Adipose tissue (tissue), 3 donors: Measurements from ENCODE around the gene IRAK2. TPM values are rescaled to one million over a fixed set of nuclear protein-coding genes. Genes with fewer than 3 reads are reported as not detected.
"Not testable (repeated sequence)": the region's sequence is repeated elsewhere in the genome, so short reads cannot be mapped to it uniquely, and the experiment has no call there.

Source experiments
- H3K27ac ChIP-seq: one replicate; pipeline ENCODE4 v1.5.1; 2013; ENCODE audit warnings: low read depth, low read length
- WGBS, 3 donors: extraction: QIAGEN DNeasy Blood & Tissue Kit; methylation state at CpG; one replicate each; pipeline ENCODE4 v1.1.7; 2013; 5-methylcytosine and 5-hydroxymethylcytosine counted together
- polyA plus RNA-seq, 3 donors: library from polyadenylated mRNA; stranded (reverse); fragments of 200-250 nt; gene quantifications; one replicate each; pipeline ENCODE4 v1.2.3, GENCODE V29; 2013
- donor health status: healthy with polysubstance abuse.
- donor health status: Bipolar disorder and iron deficiency.
- donor health status: healthy.

IRAK2 gene
- polyA plus RNA-seq, 3 donors, result 0.67 to 10.4 (median 2.6) TPM

DNA sequence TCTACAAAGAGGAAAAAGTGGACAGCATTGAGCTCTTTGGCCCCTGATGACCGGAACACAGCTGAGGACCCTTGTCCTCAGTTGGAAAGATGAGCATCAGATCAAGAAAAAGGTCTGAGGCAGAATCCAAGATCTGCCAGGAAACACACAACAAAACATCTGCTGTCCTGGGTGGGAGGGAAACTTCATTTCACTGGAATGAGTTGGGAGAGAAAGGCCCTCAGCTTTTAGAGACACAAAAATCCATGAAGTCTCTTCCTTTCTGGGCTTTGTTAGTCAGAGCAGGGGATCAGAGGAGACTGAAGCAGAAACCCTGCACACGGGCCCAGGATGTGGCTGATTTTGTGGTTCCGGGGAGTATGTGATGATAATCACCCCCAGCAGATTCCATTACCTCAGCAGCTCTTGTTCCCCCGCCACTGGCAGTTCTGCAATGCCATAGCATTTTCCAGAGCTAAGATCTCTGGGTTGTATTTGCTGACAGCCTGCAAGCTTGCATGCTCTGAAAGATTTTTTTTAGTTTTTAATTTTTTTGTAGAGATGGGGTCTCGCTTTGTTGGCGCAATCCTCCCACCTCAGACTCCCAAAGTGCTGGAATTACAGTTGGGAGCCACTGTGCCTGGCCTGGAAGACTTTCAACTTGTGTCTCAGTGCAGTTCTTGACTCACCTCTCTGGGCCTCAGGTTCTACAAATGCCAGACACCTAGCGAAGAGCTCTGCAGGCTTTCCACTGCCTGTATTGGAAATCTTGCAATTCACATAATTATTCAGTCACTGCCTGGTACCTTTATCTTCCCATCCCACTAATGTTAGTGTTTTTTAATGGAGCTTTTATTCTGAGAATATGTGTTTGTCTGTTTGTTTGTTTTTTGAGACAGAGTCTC, 77.7 kb downstream of the IRAK2 start:
- H3K27ac ChIP-seq, result no peak overlapping the region
- 62 to 84% (median 68%) methylated on average over 7 of the region's 7 CpGs for WGBS, 3 donors

DNA sequence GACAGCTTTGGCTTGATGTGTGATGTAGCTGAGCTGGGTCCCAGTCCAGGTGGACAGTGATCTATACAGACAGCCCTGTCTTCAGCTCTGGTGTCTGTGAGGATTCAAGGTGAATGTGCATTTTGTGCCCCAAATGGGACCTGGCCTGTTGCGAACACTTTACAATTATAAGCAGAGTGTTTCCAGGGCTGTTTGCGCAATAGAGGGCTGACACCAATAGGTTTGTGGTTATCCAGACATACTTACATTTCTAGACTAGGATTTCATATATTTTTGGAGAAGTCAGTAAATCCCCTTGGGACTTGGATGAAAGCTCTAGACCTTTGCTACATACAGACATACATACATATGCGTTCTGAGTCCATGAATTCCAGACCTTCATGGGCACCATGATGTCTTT, 79.3 kb downstream of the IRAK2 start:
- 76 to 96% (median 81%) methylated on average over 3 of the region's 3 CpGs for WGBS, 3 donors
- H3K27ac ChIP-seq, result no peak overlapping the region

DNA sequence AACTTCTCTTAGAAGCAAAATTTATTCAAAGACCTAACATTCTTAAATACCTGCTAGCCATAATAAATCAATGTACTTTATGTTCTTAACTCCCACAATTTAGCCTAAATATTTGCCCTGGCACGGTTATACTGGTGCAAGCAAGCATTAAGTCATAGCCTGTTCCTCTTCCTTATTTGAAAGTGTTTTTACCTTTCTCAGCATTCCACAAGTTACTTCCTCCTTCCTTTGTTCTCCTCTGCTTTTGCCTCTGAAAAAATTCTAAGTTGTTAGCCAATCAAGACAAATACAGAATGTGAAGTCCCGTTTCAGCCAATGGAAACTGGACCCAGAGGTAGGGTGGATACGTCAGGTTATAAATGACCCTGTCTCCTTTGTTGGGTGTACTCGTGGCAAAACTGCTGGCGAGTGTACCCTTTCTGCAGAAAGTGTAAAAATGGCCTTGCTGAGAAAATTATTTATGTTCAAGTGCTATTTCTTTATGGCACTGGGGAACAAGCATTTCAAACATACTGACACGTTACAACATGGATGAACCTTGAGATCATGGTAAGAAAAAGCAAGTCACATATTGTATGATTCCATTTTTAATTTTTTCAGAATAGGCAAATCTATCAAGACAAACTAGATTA, 80.5 kb downstream of the IRAK2 start:
- no peak overlapping the region for H3K27ac ChIP-seq
- 86 to 88% (median 87%) methylated on average over 6 of the region's 6 CpGs for WGBS, 3 donors

DNA sequence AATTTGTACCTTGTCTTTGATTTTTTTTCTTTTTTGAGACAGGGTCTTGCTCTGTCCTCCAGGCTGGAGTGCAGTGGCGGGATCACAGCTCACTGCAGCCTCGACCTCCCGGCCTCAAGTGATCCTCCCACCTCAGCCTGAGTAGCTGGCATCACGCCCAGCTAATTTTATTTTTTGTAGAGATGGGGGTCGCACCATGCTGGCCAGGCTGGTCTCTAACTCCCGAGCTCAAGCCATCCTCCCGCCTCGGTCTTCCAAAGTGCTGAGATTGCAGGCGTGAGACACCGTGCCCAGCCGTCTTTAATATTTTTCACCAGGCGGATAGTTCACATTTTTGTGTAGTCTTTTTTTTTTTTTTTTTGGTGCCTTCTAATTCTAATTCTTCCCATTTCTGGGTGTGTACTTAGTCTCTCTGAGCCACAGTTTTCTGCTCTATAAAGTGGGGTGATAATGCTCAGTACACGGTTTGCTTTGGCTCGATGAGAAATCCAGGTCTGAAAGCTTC, 83.0 kb downstream of the IRAK2 start:
- WGBS, 3 donors, result 32 to 40% (median 36%) methylated on average over 14 of the region's 14 CpGs
- H3K27ac ChIP-seq, result no peak overlapping the region

DNA sequence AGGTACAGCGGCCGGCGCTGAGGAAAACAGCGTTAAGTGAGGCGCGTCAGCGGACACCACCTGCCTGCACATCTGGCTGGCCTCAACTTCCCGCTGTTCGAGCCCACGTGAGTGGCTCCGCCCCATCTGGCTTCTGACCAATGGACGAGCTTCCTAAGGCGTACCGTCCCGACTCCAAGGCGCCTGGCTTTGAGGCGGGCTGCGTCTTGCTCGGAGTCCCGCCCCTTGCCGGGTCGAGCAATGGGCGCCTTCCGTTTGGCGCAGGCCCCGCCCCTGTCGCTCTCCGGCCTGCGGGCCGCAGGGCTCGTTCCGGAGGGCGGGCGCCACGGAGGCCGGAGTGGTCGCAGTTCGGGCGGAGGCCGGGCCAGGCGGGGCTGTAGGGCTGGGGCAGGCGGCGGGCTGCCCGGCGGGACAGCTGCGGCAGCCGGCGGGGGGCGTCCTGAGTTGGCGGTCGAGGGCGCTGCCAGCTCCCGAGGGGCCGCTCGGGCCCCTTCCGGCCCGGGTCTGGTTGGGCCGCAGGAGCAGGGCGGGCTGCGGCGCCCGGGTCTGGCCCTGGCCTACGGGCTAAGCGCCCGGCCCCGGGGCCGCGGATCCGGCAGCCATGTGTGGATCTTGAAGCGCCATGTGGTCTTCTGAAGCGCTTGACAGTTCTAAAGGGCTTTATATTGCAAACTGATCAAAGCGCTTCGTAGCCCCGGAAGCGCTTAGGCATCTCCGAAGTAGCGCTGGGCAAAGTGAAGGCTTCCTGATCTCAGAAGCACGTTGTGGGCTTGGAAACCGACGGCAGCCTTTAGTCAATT, 83.7 kb downstream of the IRAK2 start, which contains the start of gene TATDN2:
Gene TATDN2, plus strand, starts transcription at position 276 of the 800 bp plus-strand sequence. CDS start 742 bp downstream, outside the sequence.
- H3K27ac ChIP-seq, result peak within 1 kb of the TSS; percentile 32
- WGBS, 3 donors, result 0 to 1% (median 0%) methylated on average over 60 to 80 of the region's 80 CpGs

DNA sequence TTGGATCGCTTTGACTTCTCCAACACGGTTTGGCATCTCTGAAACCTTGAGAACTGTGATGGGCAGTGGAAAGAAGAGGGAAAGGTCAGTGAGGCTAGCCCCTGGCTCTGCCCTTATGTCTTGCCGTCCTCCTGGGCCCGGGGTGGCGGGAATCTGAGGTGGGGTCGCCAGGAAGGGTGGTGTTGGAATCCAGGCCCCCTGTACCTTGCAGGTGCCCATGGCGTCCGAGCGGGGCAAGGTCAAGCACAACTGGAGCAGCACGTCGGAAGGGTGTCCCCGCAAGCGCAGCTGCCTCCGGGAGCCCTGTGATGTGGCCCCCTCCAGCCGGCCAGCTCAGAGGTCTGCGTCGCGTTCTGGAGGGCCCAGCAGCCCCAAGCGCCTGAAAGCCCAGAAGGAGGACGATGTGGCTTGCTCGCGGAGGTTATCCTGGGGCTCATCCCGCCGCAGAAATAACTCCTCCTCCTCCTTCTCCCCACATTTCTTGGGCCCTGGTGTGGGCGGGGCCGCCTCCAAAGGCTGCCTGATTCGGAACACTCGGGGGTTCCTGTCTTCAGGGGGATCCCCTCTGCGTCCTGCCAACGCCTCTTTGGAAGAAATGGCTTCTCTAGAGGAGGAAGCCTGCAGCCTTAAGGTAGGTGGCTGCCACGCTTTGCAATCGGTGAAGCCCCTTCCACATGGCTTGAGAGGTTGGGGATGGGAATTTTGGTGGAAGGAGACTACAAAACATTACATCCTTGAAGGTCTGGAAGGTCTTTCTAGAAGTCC, 84.4 kb downstream of the IRAK2 start:
- peak overlapping the region; percentile 32 for H3K27ac ChIP-seq
- WGBS, 3 donors, result 1 to 2% (median 2%) methylated on average over 32 of the region's 32 CpGs

DNA sequence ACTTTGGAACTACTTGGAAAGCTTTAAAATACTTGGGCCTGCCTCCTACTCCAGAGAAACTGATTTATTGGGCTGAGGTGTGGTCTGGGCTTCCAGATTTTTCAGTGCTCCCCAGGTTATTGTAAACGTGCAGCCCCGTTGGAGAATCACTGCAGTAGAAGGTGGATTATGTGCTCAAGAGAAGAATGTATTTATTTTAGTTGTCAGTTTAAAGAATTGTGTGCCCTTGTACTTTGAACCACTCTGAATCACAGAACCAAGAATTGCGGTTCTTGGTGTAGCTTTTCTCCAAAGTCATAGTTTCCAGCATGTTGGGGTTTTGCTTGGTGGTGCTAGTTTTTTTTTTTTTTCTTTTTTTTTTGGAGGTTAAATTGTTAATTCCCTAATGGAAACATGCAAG, 85.1 kb downstream of the IRAK2 start:
- WGBS, 3 donors, result 17 to 35% (median 33%) methylated on average over 3 of the region's 3 CpGs
- H3K27ac ChIP-seq, result no peak overlapping the region

- H3K27ac ChIP-seq, result no peak overlapping the region
- 92 to 95% (median 94%) methylated on average over 3 of the region's 3 CpGs for WGBS, 3 donors
Observed at GRCh38 chr3:10251006-10251405, 86.3 kb downstream of the IRAK2 start.

- no peak overlapping the region for H3K27ac ChIP-seq
- WGBS, 3 donors, result 44 to 98% (median 90%) methylated on average over 3 of the region's 3 CpGs
Observed at GRCh38 chr3:10253731-10254130, 89.0 kb downstream of the IRAK2 start.

- 92 to 95% (median 95%) methylated on average over 7 of the region's 7 CpGs for WGBS, 3 donors
Observed at GRCh38 chr3:10255835-10256234, 91.1 kb downstream of the IRAK2 start.

DNA sequence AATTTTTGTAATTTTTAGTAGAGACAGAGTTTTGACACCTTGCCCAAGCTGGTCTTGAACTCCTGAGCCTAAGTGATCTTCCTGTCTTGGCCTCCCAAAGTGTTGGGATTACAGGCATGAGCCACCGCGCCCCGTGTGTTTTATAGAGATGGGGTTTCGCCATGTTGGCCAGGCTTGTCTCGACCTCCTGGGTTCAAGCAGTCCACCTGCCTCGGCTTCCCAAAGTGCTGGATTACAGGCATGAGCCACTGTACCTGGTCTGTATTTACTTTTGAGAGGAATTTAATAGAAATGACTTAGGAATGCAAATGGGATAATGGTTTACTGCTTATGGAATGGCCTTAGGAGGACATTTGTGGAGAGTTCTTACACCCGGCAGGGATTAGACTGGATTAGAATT, 94.3 kb downstream of the IRAK2 start:
- 89 to 96% (median 96%) methylated on average over 7 of the region's 7 CpGs for WGBS, 3 donors
- no peak overlapping the region for H3K27ac ChIP-seq

More at GRCh38 chr3:10255835-10256234, 91.1 kb downstream of the IRAK2 start:
- H3K27ac ChIP-seq, result no peak overlapping the region

DNA sequence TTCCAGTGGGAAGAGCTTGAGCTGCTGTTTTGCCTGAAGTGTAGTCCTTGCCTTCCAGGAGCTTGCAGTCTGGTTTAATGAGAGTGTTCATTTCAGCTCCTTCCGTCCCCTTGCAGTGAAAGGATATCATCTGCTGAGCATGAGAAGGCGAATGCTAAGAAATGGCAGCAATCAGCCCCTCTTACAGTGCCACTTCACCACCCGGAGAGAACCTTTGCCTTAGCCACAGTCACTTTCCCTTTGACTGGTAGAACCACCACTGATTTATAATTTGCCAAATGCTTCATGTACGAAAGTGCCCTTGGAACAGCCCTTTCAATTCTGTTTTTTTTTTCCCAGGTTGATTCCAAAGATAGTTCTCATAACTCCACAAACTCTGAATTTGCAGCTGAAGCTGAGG, 95.1 kb downstream of the IRAK2 start:
- WGBS, 3 donors, result 89 to 92% (median 90%) methylated on average over 4 of the region's 4 CpGs
- H3K27ac ChIP-seq, result no peak overlapping the region

- WGBS, 3 donors, result 81 to 93% (median 91%) methylated on average over 6 of the region's 6 CpGs
- H3K27ac ChIP-seq, result no peak overlapping the region
Observed at GRCh38 chr3:10260211-10260701, 95.5 kb downstream of the IRAK2 start.

- H3K27ac ChIP-seq, result no peak overlapping the region
- WGBS, 3 donors, result 71 to 75% (median 73%) methylated on average over 4 of the region's 4 CpGs
Observed at GRCh38 chr3:10262027-10262426, 97.3 kb downstream of the IRAK2 start.

DNA sequence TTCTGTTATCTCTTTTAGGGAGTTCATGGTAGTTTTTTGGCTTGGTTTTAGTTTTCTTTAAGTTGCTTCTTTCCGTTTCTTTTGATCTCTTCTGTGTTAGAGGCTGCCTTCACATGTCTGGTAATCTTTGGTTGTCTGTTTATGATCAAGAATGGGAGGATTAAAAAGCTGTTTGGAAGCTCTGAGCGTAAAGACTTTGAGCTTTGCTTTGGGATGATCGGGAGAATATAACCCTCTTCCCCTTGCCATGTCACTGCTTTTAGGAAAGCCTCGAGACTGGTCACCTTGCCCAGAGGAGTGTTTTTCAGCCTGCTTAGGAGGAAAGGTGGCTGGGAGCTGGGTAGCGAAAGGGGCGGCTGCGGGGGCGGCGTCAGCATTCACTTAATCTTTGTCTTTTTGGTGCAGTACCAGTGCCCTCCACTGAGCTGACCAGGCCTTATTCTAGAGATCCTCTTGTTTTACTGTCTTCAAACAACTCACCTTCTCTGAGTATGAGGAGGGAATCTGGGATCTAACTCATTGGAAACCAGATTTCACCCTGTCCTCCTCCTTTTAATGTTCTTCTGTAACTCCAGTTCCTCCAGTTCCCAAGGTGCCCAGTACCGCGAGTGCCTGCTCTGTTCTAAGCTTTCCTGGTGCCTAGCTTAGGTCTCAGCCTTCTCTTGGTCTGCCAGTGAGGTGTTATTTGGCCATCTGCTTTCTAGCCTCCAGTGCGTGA, 99.1 kb downstream of the IRAK2 start:
- H3K27ac ChIP-seq, result no peak overlapping the region
- 59 to 66% (median 61%) methylated on average over 12 of the region's 12 CpGs for whole genome bisulfite sequencing, 3 donors

DNA sequence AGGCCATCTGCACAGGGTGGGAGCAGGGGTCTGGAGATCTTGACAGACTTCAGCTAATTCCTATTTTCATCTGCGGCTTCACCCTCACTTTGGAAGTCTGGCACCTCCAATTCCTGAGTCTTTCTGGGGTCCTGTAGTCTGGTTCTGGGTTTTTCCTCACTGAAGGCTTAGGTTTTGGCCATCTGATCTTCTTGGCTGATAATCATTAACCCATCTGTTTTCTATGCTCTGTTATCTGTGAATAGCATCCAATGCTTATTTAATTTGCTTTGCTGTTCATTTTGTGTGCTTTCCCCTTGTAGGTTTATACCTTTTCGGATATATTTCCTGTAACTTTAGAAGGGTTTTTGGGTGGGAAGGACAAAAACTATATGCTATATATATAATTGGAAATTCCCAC, 101.1 kb downstream of the IRAK2 start:
- WGBS, 3 donors, result 90 to 97% (median 96%) methylated on average over 2 of the region's 2 CpGs
- H3K27ac ChIP-seq, result no peak overlapping the region

- 84 to 88% (median 85%) methylated on average over 7 of the region's 7 CpGs for WGBS, 3 donors
- not testable (repeated sequence) for H3K27ac ChIP-seq
Observed at GRCh38 chr3:10266936-10267335, 102.2 kb downstream of the IRAK2 start.
